ENCODE data around the gene MGAT3. TPM values are rescaled to one million over a fixed set of nuclear protein-coding genes. Genes with fewer than 3 reads are reported as not detected.
A peak's percentile ranks its signal among the peaks of the same experiment; 100 is the strongest.

Gene MGAT3
- total and polyA plus RNA-seq, 9 of the 15 experiments (the other 6 are each of a cell fraction or from before 2014, with no cell fraction given): 0.10 to 11.5 (median 4.6) TPM

DNA sequence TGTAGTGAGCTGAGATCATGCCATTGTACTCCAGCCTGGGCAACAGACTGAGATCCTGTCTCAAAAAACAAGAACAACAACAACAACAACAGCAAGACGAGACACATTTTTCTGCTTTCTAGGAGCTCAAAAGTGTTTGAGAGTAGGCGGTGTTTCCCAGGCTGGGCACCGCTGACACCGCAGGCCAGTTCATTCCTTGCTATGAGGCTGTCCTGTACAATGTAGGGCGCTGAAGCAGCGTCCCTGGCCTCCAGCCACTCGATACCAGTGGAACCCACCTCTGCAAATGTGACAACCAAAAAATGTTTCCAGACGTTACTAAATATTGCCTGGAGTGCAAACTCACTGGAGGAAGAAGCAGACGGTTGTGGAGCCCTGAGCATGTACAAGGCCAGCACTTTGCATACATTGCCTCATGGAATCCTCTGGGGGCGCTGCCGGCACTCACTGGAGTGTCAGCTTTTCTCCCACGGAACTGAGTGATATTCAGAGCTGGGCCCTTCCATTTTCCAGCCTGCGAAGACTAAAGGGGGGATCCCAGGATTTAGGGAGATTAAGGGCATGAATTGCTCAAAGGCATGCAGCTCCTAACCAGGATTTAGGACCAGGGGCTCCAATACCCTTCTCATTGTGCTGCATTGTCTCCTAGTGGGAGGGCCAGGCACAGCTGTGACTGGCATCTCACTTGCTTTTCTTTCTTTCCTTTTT is 39.5 kb downstream of the MGAT3 start (continued):
- TF ChIP-seq, protein P1, sequence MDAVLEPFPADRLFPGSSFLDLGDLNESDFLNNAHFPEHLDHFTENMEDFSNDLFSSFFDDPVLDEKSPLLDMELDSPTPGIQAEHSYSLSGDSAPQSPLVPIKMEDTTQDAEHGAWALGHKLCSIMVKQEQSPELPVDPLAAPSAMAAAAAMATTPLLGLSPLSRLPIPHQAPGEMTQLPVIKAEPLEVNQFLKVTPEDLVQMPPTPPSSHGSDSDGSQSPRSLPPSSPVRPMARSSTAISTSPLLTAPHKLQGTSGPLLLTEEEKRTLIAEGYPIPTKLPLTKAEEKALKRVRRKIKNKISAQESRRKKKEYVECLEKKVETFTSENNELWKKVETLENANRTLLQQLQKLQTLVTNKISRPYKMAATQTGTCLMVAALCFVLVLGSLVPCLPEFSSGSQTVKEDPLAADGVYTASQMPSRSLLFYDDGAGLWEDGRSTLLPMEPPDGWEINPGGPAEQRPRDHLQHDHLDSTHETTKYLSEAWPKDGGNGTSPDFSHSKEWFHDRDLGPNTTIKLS (IDR thresholded peaks at IDR 0.05; ENCODE audit: borderline replicate concordance, low read depth): no peak
- TF ChIP-seq JUND (IDR thresholded peaks at IDR 0.05; ENCODE audit: borderline replicate concordance, low read depth, low read length) (0 out of 2 replicates have a peak, but pooled peaks have one; percentile 12), JUND (tag; IDR thresholded peaks at IDR 0.05; ENCODE audit: borderline replicate concordance, low read depth, low read length) (no peak; the same call in 2 of the 3 replicates), EP400 (IDR thresholded peaks at IDR 0.05) (no peak), ZBTB8A (IDR thresholded peaks at IDR 0.05; ENCODE audit: partially characterized antibody) (no peak), TBP (optimal IDR thresholded peaks at IDR 0.05; ENCODE audit: low read depth, low read length) (peak; percentile 25), KDM2B (CRISPR knock-in tag; IDR thresholded peaks at IDR 0.05) (no peak)
- TF ChIP-seq, protein P2, sequence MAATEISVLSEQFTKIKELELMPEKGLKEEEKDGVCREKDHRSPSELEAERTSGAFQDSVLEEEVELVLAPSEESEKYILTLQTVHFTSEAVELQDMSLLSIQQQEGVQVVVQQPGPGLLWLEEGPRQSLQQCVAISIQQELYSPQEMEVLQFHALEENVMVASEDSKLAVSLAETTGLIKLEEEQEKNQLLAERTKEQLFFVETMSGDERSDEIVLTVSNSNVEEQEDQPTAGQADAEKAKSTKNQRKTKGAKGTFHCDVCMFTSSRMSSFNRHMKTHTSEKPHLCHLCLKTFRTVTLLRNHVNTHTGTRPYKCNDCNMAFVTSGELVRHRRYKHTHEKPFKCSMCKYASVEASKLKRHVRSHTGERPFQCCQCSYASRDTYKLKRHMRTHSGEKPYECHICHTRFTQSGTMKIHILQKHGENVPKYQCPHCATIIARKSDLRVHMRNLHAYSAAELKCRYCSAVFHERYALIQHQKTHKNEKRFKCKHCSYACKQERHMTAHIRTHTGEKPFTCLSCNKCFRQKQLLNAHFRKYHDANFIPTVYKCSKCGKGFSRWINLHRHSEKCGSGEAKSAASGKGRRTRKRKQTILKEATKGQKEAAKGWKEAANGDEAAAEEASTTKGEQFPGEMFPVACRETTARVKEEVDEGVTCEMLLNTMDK (IDR thresholded peaks at IDR 0.05; ENCODE audit: borderline replicate concordance, insufficient read depth, low read depth, low read length, poor library complexity, severe bottlenecking): peak; percentile 70
- TF ChIP-seq, protein P3, sequence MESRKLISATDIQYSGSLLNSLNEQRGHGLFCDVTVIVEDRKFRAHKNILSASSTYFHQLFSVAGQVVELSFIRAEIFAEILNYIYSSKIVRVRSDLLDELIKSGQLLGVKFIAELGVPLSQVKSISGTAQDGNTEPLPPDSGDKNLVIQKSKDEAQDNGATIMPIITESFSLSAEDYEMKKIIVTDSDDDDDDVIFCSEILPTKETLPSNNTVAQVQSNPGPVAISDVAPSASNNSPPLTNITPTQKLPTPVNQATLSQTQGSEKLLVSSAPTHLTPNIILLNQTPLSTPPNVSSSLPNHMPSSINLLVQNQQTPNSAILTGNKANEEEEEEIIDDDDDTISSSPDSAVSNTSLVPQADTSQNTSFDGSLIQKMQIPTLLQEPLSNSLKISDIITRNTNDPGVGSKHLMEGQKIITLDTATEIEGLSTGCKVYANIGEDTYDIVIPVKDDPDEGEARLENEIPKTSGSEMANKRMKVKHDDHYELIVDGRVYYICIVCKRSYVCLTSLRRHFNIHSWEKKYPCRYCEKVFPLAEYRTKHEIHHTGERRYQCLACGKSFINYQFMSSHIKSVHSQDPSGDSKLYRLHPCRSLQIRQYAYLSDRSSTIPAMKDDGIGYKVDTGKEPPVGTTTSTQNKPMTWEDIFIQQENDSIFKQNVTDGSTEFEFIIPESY (CRISPR knock-in tag; IDR thresholded peaks at IDR 0.05): peak; percentile 65
- TF ChIP-seq, protein P4, sequence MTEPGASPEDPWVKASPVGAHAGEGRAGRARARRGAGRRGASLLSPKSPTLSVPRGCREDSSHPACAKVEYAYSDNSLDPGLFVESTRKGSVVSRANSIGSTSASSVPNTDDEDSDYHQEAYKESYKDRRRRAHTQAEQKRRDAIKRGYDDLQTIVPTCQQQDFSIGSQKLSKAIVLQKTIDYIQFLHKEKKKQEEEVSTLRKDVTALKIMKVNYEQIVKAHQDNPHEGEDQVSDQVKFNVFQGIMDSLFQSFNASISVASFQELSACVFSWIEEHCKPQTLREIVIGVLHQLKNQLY (CRISPR knock-in tag; conservative IDR thresholded peaks at IDR 0.05): no peak
- TF ChIP-seq, protein P5, sequence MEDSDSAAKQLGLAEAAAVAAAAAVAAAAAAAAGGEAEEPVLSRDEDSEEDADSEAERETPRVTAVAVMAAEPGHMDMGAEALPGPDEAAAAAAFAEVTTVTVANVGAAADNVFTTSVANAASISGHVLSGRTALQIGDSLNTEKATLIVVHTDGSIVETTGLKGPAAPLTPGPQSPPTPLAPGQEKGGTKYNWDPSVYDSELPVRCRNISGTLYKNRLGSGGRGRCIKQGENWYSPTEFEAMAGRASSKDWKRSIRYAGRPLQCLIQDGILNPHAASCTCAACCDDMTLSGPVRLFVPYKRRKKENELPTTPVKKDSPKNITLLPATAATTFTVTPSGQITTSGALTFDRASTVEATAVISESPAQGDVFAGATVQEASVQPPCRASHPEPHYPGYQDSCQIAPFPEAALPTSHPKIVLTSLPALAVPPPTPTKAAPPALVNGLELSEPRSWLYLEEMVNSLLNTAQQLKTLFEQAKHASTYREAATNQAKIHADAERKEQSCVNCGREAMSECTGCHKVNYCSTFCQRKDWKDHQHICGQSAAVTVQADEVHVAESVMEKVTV (CRISPR knock-in tag; IDR thresholded peaks at IDR 0.05): peak; percentile 17; the same call in 1 of the 2 replicates
- TF ChIP-seq, protein P6, sequence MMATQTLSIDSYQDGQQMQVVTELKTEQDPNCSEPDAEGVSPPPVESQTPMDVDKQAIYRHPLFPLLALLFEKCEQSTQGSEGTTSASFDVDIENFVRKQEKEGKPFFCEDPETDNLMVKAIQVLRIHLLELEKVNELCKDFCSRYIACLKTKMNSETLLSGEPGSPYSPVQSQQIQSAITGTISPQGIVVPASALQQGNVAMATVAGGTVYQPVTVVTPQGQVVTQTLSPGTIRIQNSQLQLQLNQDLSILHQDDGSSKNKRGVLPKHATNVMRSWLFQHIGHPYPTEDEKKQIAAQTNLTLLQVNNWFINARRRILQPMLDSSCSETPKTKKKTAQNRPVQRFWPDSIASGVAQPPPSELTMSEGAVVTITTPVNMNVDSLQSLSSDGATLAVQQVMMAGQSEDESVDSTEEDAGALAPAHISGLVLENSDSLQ (IDR thresholded peaks at IDR 0.05): peak; percentile 47
- TF ChIP-seq, protein P7, sequence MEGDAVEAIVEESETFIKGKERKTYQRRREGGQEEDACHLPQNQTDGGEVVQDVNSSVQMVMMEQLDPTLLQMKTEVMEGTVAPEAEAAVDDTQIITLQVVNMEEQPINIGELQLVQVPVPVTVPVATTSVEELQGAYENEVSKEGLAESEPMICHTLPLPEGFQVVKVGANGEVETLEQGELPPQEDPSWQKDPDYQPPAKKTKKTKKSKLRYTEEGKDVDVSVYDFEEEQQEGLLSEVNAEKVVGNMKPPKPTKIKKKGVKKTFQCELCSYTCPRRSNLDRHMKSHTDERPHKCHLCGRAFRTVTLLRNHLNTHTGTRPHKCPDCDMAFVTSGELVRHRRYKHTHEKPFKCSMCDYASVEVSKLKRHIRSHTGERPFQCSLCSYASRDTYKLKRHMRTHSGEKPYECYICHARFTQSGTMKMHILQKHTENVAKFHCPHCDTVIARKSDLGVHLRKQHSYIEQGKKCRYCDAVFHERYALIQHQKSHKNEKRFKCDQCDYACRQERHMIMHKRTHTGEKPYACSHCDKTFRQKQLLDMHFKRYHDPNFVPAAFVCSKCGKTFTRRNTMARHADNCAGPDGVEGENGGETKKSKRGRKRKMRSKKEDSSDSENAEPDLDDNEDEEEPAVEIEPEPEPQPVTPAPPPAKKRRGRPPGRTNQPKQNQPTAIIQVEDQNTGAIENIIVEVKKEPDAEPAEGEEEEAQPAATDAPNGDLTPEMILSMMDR (IDR thresholded peaks at IDR 0.05 in 2 of 3, conservative IDR thresholded peaks at IDR 0.05 in 1 of 3; ENCODE audit: insufficient read depth in 2 of 3, low read depth in 1 of 3, low read length in 3 of 3): peak; percentile 77 to 84 (median 82)
